Ureter (tissue), 1 donor: ENCODE measurements around the gene DNM1. TPM values are rescaled to one million over a fixed set of nuclear protein-coding genes. Genes with fewer than 3 reads are reported as not detected.

Experiments
- total RNA-seq: library from RNA; stranded (reverse); gene quantifications from one replicate; pipeline ENCODE4 v1.2.4, GENCODE V29; 2023
- donor health status: DM: yes; HTN: yes; CAD: no.

Gene DNM1
- total RNA-seq, 1 donor from 2014 or later, result 31.4 TPM

Other genes with a start within 250 kb of the DNM1 start
- gene EEIG1, start 222.4 kb upstream of the DNM1 start, total RNA-seq, result 99.6 TPM
- gene NAIF1, start 136.1 kb upstream of the DNM1 start, total RNA-seq, result 6.9 TPM
- 21.7 TPM for gene SLC25A25, start 135.1 kb upstream of the DNM1 start, total RNA-seq
- gene PTGES2, start 75.7 kb upstream of the DNM1 start, total RNA-seq, result 87.8 TPM
- gene LCN2, start 53.9 kb upstream of the DNM1 start, total RNA-seq, result 143 TPM
- gene BBLN, start 43.1 kb upstream of the DNM1 start, total RNA-seq, result 179 TPM
- gene CIZ1, start 11.8 kb upstream of the DNM1 start, total RNA-seq, result 134 TPM
- 125 TPM for gene GOLGA2, start 72.6 kb downstream of the DNM1 start, total RNA-seq
- gene SWI5, start 72.9 kb downstream of the DNM1 start, total RNA-seq, result 21.9 TPM
- gene TRUB2, start 119.1 kb downstream of the DNM1 start, total RNA-seq, result 32.7 TPM
- gene COQ4, start 119.5 kb downstream of the DNM1 start, total RNA-seq, result 91.8 TPM
- 37.1 TPM for gene SLC27A4, start 137.1 kb downstream of the DNM1 start, total RNA-seq
- 57.7 TPM for gene URM1, start 168.0 kb downstream of the DNM1 start, total RNA-seq
- 51.3 TPM for gene CERCAM, start 217.5 kb downstream of the DNM1 start, total RNA-seq